HUES64 (cell line): ENCODE data around the gene PSMA2. TPM values are rescaled to one million over a fixed set of nuclear protein-coding genes. Genes with fewer than 3 reads are reported as not detected.

Source experiments
- H3K27ac ChIP-seq: 2 replicates; pipeline ENCODE4 v1.7.0; 2013; ENCODE audit warnings: low read depth, low read length, inconsistent platforms
- H3K27me3 ChIP-seq: 2 replicates; pipeline ENCODE4 v1.6.1; 2013; ENCODE audit warnings: mild to moderate bottlenecking, low read length; ENCODE audit not compliant: insufficient read depth
- H3K36me3 ChIP-seq: 2 replicates; pipeline ENCODE4 v1.6.1; 2013; ENCODE audit warnings: mild to moderate bottlenecking, low read length; ENCODE audit not compliant: insufficient read depth
- H3K4me1 ChIP-seq: 2 replicates; pipeline ENCODE4 v1.6.1; 2013; ENCODE audit warnings: mild to moderate bottlenecking, low read length, moderate library complexity; ENCODE audit not compliant: insufficient read depth
- H3K4me3 ChIP-seq: 2 replicates; pipeline ENCODE4 v1.5.1; 2013; ENCODE audit warnings: mild to moderate bottlenecking, low read length, moderate library complexity
- H3K9ac ChIP-seq: 2 replicates; pipeline ENCODE4 v1.6.1; 2013; ENCODE audit warnings: mild to moderate bottlenecking, low read depth, low read length
- H3K9me3 ChIP-seq: 2 replicates; pipeline ENCODE4 v1.6.1; 2013; ENCODE audit warnings: low read depth, low read length; ENCODE audit not compliant: insufficient read depth
- WGBS: fragments of 150-250, 120-280 bp; methylation state at CpG from one replicate; pipeline ENCODE4 v1.1.7; 2013; ENCODE audit warnings: missing lambda C conversion rate; 5-methylcytosine and 5-hydroxymethylcytosine counted together
- polyA plus RNA-seq, 2 experiments: library from polyadenylated mRNA; stranded (reverse); fragments of 50-300 nt; gene quantifications; one replicate each; pipeline ENCODE4 v1.2.3, GENCODE V29; 2013

The PSMA2 gene
- polyA plus RNA-seq (2013, experiment 1 of 2) = 264 TPM
- polyA plus RNA-seq (2013, experiment 2 of 2) = 275 TPM

GRCh38 chr7:42931834-42932651 lies at the start of gene PSMA2, which contains the start of gene MRPL32:
Gene PSMA2 (minus strand): TSS chr7:42932174. CDS start chr7:42932158, 16 bp downstream.
Gene MRPL32 (plus strand): TSS chr7:42932376. CDS start chr7:42932387, 11 bp downstream.
- Histone ChIP-seq H3K4me1 (peaks cover 7% of the 10 kb centered on the region; the same call in 1 of the 2 replicates), H3K9ac (peak within 1 kb of the TSS; percentile 97), H3K36me3 (peaks cover 40% of the 10 kb centered on the region), H3K27ac (peak within 1 kb of the TSS; percentile 79), H3K27me3 (no peaks in the 10 kb centered on the region), H3K9me3 (no peaks in the 10 kb centered on the region), H3K4me3 (peak within 1 kb of the TSS; percentile 97)
- WGBS = under 1% methylated on average over 56 of the region's 56 CpGs

GRCh38 chr7:42981601-42982000 lies 49.6 kb upstream of the PSMA2 start:
- Histone ChIP-seq H3K9me3 (peaks cover 9% of the 10 kb centered on the region), H3K9ac (no peak overlapping the region), H3K27ac (no peak overlapping the region), H3K4me1 (no peaks in the 10 kb centered on the region), H3K4me3 (no peak overlapping the region), H3K27me3 (no peaks in the 10 kb centered on the region), H3K36me3 (no peaks in the 10 kb centered on the region)
- WGBS = 84% methylated on average over 1 of the region's 1 CpG

- 89% methylated on average over 3 of the region's 3 CpGs for WGBS
- Histone ChIP-seq H3K27me3 (no peaks in the 10 kb centered on the region), H3K4me3 (no peak overlapping the region), H3K4me1 (no peaks in the 10 kb centered on the region), H3K27ac (no peak overlapping the region), H3K36me3 (no peaks in the 10 kb centered on the region), H3K9ac (no peak overlapping the region), H3K9me3 (peaks cover 9% of the 10 kb centered on the region)
These were observed 48.5 kb upstream of the PSMA2 start for GRCh38 chr7:42980514-42980913.

- no peaks in the 10 kb centered on the region for H3K27me3 ChIP-seq
- H3K4me1 ChIP-seq = no peaks in the 10 kb centered on the region
- H3K27ac ChIP-seq = no peak overlapping the region
- peaks cover 9% of the 10 kb centered on the region for H3K9me3 ChIP-seq
- no peaks in the 10 kb centered on the region for H3K36me3 ChIP-seq
- H3K9ac ChIP-seq = no peak overlapping the region
- WGBS = 94% methylated on average over 2 of the region's 2 CpGs
- no peak overlapping the region for H3K4me3 ChIP-seq
These were observed 48.1 kb upstream of the PSMA2 start for GRCh38 chr7:42980084-42980483.

GRCh38 chr7:42978496-42978895 lies 46.5 kb upstream of the PSMA2 start:
- Histone ChIP-seq H3K36me3 (no peaks in the 10 kb centered on the region), H3K9me3 (no peaks in the 10 kb centered on the region), H3K27me3 (no peaks in the 10 kb centered on the region), H3K4me3 (no peak overlapping the region), H3K4me1 (no peaks in the 10 kb centered on the region), H3K27ac (no peak overlapping the region), H3K9ac (no peak overlapping the region)

- no peaks in the 10 kb centered on the region for H3K4me1 ChIP-seq
- no peaks in the 10 kb centered on the region for H3K36me3 ChIP-seq
- 88% methylated on average over 3 of the region's 3 CpGs for WGBS
- no peaks in the 10 kb centered on the region for H3K9me3 ChIP-seq
- no peaks in the 10 kb centered on the region for H3K27me3 ChIP-seq
- no peak overlapping the region for H3K27ac ChIP-seq
- no peak overlapping the region for H3K9ac ChIP-seq
- no peak overlapping the region for H3K4me3 ChIP-seq
These were observed 44.4 kb upstream of the PSMA2 start for GRCh38 chr7:42976371-42976770.

- Histone ChIP-seq H3K4me1 (no peaks in the 10 kb centered on the region), H3K9me3 (no peaks in the 10 kb centered on the region), H3K9ac (no peak overlapping the region), H3K27ac (no peak overlapping the region), H3K36me3 (no peaks in the 10 kb centered on the region), H3K27me3 (no peaks in the 10 kb centered on the region), H3K4me3 (no peak overlapping the region)
- WGBS = 93% methylated on average over 5 of the region's 5 CpGs
These were observed 40.9 kb upstream of the PSMA2 start for GRCh38 chr7:42972699-42973500.

- Histone ChIP-seq H3K27ac (no peak overlapping the region), H3K27me3 (no peaks in the 10 kb centered on the region), H3K36me3 (no peaks in the 10 kb centered on the region), H3K9me3 (no peaks in the 10 kb centered on the region), H3K4me3 (no peak overlapping the region), H3K9ac (no peak overlapping the region), H3K4me1 (peaks cover 21% of the 10 kb centered on the region)
- WGBS = 93% methylated on average over 2 of the region's 2 CpGs
These were observed 35.4 kb upstream of the PSMA2 start for GRCh38 chr7:42967391-42967790.

GRCh38 chr7:42964849-42965805 lies 33.2 kb upstream of the PSMA2 start:
- no peaks in the 10 kb centered on the region for H3K27me3 ChIP-seq
- H3K9me3 ChIP-seq = 0 out of 2 replicates have a peak, but pooled peaks cover 6% of the 10 kb centered on the region
- WGBS = 56% methylated on average over 6 of the region's 6 CpGs
- peaks cover 21% of the 10 kb centered on the region for H3K4me1 ChIP-seq
- no peak overlapping the region for H3K9ac ChIP-seq
- no peaks in the 10 kb centered on the region for H3K36me3 ChIP-seq
- peak overlapping the region; percentile 63; the same call in 1 of the 2 replicates for H3K27ac ChIP-seq
- no peak overlapping the region for H3K4me3 ChIP-seq

GRCh38 chr7:42964293-42964692 lies 32.3 kb upstream of the PSMA2 start:
- Histone ChIP-seq H3K9ac (no peak overlapping the region), H3K27ac (peak overlapping the region; percentile 63; the same call in 1 of the 2 replicates), H3K4me1 (peaks cover 21% of the 10 kb centered on the region), H3K27me3 (no peaks in the 10 kb centered on the region), H3K36me3 (no peaks in the 10 kb centered on the region), H3K4me3 (no peak overlapping the region), H3K9me3 (peaks cover 11% of the 10 kb centered on the region; the same call in 1 of the 2 replicates)
- whole genome bisulfite sequencing = 92% methylated on average over 2 of the region's 2 CpGs
